ENCODE results near the gene ABHD12B. TPM values are rescaled to one million over a fixed set of nuclear protein-coding genes. Genes with fewer than 3 reads are reported as not detected.

The ABHD12B gene
- total and polyA plus RNA-seq, 2 experiments from 2014 or later = 0.94 TPM; not detected in 1

GRCh38 chr14:50826681-50827080 is 45.2 kb upstream of the ABHD12B start:
- Histone ChIP-seq H3K4me3 (no peak overlapping the region), H3K27me3 (peaks cover 42% of the 10 kb centered on the region)

GRCh38 chr14:50828721-50829488 is 42.9 kb upstream of the ABHD12B start:
- no peaks in the 10 kb centered on the region for H3K9me3 ChIP-seq (ENCODE audit: low read depth)
- H3K4me1 ChIP-seq (ENCODE audit: low read depth) = no peaks in the 10 kb centered on the region
- TF ChIP-seq CTCF (IDR thresholded peaks at IDR 0.05; ENCODE audit: low read depth, low read length) = no peak
- DNase-seq (ENCODE audit: low read depth in 1 of 2, low spot score in 1 of 2) = no peak
- peaks cover 60% of the 10 kb centered on the region for H3K27me3 ChIP-seq
- no peak overlapping the region for H3K27ac ChIP-seq
- H3K36me3 ChIP-seq = no peaks in the 10 kb centered on the region
- no peak overlapping the region for H3K4me3 ChIP-seq

More at GRCh38 chr14:50826681-50827080, 45.2 kb upstream of the ABHD12B start:
- DNase-seq (ENCODE audit: low read depth in 1 of 2, low spot score in 1 of 2) = no peak
- Histone ChIP-seq H3K4me1 (ENCODE audit: low read depth) (no peaks in the 10 kb centered on the region), H3K9me3 (ENCODE audit: low read depth) (no peaks in the 10 kb centered on the region), H3K27ac (no peak overlapping the region), H3K36me3 (no peaks in the 10 kb centered on the region)
- TF ChIP-seq CTCF (IDR thresholded peaks at IDR 0.05; ENCODE audit: low read depth, low read length) = no peak

- Histone ChIP-seq H3K27me3 (peaks cover 65% of the 10 kb centered on the region), H3K9me3 (ENCODE audit: low read depth) (no peaks in the 10 kb centered on the region), H3K27ac (no peak overlapping the region), H3K4me3 (peak overlapping the region; percentile 99), H3K4me1 (ENCODE audit: low read depth) (no peaks in the 10 kb centered on the region), H3K36me3 (no peaks in the 10 kb centered on the region)
- TF ChIP-seq CTCF (IDR thresholded peaks at IDR 0.05; ENCODE audit: low read depth, low read length) = no peak
- DNase-seq (ENCODE audit: low read depth in 1 of 2, low spot score in 1 of 2) = peak in 1 of 2 donors; percentile 12
Measured at GRCh38 chr14:50829489-50830043, 42.3 kb upstream of the ABHD12B start.

- H3K27ac ChIP-seq = peak overlapping the region; percentile 80
- peaks cover 72% of the 10 kb centered on the region for H3K27me3 ChIP-seq
- H3K36me3 ChIP-seq = no peaks in the 10 kb centered on the region
- peak; percentile 49 to 73 for DNase-seq (ENCODE audit: low read depth in 1 of 2, low spot score in 1 of 2)
- no peaks in the 10 kb centered on the region for H3K9me3 ChIP-seq (ENCODE audit: low read depth)
- peak overlapping the region; percentile 99 for H3K4me3 ChIP-seq
- TF ChIP-seq CTCF (IDR thresholded peaks at IDR 0.05; ENCODE audit: low read depth, low read length) = no peak
- no peaks in the 10 kb centered on the region for H3K4me1 ChIP-seq (ENCODE audit: low read depth)
Measured at GRCh38 chr14:50830044-50830931, 41.6 kb upstream of the ABHD12B start.

GRCh38 chr14:50830932-50831725 is 40.7 kb upstream of the ABHD12B start, which contains the start of gene NIN:
Gene NIN, minus strand, starts transcription at chr14:50831162. Its CDS starts 9,106 bp downstream, at chr14:50822056.
- peak; percentile 86 to 93 for DNase-seq (ENCODE audit: low read depth in 1 of 2, low spot score in 1 of 2)
- TF ChIP-seq CTCF (IDR thresholded peaks at IDR 0.05; ENCODE audit: low read depth, low read length) = no peak
- Histone ChIP-seq H3K36me3 (no peaks in the 10 kb centered on the region), H3K27me3 (peaks cover 65% of the 10 kb centered on the region), H3K9me3 (ENCODE audit: low read depth) (no peaks in the 10 kb centered on the region), H3K4me1 (ENCODE audit: low read depth) (no peaks in the 10 kb centered on the region), H3K27ac (peak within 1 kb of the TSS; percentile 80), H3K4me3 (peak within 1 kb of the TSS; percentile 99)

Data from cardiac muscle cell (in vitro differentiated cells and primary cell).